ENCODE measurements around the gene ATP5PO.
A peak's percentile ranks its signal among the peaks of the same experiment; 100 is the strongest.
"Not testable (repeated sequence)": the region's sequence is repeated elsewhere in the genome, so short reads cannot be mapped to it uniquely, and the experiment has no call there.

ATP5PO gene

DNA sequence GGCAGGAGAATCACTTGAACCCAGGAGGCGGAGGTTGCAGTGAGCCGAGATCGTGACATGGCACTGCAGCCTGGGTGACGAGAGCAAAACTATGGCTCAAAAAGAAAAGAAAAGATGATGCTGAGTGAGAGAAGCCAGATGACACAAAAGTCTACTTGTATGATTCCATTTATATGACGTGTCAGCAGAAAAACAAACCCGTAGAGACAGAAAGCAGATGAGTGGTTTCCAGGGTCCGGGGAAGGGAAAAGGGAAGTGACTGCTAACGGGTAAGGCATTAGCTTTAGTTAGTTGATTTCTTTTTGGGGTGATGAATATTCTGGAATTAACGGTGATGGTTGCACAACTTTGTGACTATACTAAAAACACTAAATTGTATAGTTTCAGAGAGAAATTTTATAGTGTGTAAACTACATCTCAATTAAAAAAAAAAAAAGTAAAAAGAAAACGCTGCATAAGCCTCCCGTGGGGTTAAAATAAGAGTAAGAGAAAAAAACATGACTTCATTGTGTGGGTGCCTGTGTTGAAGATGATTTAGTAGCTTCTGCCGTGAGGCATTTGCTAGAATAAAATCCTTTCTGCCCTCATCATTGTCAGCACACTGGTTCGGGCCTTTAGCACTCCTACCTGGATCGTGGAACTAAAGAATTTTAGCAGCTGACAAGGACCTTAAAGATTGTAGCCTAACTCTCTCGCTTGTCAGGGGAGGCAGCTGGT lies 24.7 kb upstream of the ATP5PO start:
- no peak for DNase-seq

DNA sequence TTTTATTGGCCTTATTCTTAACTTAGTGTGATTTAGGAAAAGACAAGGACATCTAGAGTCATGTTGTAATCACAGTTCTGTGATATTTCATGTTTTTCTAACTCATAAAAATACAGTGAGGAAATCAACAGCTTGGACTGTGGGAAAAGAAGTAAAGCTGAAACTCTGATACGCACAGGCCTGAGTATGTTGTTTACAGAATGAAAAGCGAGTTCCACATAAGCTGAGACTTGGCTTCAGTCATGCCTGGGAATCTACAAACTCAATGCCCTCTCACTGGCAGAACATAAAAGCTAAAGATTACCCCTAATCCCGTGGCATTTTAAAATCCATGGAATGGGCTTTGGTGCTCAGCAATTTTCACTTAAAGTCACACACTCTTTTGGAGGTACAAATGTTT lies 23.6 kb upstream of the ATP5PO start:
- no peak for DNase-seq

DNA sequence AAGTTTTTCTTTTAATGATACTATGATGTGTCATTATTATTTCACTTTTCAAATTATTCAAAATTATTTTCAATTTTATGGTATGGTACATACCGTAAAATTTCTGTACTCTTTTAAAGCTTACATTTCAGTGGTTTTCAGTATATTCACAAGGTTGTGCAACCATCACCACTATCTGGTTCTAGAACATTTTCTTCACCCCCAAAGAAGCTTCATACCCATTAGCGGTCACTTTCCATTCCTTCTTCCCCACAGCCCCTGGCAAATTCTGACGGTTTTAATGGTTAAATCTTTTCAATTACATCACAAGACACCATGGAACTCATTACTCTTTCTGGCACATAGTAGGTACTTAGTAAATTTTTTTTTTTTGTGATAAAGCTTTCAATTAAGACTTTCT lies 22.8 kb upstream of the ATP5PO start:
- DNase-seq, result no peak

DNA sequence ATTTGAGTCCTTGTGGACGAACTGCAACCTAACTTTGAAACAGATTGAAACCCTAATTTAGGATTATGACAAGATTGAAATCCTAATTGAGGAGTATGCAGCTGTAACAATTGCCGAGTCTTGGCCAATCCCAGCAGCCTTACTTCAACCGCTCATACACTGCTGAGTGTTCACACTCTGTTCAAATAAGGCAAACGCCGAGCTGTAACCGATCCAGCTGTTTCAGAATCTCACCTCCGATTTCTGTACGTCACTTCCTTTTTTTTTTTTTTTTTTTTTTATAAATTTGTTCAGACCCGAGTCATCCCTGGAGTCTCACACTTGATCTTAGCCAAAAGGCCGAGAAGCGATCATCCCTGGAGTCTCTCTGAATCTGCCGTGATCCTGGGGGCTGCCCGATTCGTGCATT lies 22.3 kb upstream of the ATP5PO start:
- DNase-seq, result no peak

DNA sequence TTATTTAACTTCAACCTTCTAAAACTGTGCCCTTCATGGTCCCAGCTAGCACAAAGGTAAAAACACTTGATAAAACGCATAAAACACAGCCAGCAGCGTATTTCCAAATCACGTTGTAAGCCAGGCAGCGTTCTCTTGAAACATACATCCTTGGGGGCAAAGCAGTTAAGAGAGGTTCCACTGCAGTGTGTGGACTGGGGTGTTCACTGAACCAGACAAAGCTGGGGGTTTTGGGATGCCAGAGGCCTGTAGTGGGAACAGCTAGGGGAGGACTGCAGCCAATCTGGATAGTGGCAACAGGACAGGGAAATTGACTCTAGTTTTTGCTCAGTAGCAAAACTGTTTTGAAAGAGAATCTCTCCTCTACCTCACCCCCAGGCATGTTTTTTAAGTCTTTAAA lies 21.5 kb upstream of the ATP5PO start:
- DNase-seq, result no peak

DNA sequence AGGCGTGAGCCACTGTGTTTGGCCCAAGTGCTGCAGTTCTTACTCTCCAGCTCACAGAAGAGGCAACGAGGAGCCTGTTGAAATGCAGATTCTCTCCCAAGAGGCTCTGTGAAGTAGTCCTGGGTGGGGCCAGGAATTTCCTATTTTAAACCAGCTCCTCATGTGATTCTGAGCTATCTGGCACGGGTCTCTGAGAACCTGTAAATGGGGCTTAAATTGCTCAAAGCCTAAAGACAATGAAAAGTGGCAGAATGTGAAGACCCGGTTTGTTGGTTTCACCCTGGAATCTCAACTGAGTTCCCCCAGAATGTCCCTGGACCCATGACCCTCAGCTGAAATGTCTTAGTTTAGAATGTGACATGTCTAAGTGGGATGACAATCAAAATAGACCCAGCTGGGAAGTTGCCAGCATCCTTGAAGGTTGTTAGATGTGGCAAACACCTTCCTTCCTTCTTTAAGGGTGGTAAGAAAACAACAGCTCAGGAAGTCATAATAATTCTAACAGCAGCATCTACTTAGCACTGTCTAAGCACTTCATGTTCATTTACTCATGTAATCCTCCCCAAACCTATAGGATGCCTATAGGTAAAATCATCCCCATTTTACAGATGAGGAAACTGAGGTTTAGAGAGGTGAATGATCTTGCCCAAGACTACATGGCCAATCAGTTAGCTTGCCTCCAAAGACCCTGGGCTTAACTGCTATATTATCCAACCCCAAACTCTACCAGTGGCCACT lies 20.9 kb upstream of the ATP5PO start:
- DNase-seq, result no peak

DNA sequence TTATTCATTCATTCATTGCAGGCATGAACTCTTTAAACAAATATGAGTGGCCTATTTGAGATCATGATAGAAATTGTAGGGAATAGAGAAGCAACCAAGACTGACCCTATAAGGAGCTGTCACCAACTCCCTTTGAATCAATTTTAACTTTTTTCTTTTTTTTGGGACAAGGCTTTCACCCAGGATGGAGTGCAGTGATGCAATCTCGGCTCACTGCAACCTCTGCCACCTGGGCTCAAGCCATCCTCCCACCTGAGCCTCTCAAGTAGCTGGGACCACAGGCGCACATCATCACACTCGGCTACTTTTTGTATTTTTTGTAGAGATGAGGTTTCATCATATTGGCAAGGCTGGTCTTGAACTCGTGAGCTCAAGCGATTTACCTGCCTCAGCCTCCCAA lies 17.1 kb upstream of the ATP5PO start:
- DNase-seq, result no peak

DNA sequence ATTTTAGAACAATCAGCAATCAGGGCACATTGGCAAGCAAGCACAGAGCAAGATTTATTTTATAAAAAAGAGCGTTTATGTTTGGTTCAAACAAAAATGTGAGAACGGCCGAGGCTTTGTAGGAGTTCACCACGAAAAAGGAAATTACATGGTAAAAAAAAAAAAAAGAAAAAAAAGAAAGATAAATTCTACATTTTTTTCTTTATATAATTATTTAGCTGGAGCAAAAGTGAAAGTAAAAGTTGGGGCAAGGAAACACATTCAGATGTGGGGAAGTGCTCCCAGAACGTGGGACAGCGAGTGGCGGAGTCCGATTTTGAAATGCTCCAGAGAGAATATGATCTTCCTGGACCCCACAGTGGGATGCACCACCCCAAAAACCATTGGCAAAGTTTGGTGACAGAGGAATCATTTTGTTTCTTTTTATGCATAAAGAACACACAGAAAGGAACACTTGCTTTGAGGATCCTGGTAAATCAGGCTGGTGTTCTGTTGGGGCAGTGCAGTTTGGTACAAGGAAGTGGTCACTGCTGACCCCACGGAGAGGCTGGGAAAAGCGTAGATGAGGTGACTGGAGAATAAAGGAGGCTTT lies 16.3 kb upstream of the ATP5PO start:
- DNase-seq, result no peak

DNA sequence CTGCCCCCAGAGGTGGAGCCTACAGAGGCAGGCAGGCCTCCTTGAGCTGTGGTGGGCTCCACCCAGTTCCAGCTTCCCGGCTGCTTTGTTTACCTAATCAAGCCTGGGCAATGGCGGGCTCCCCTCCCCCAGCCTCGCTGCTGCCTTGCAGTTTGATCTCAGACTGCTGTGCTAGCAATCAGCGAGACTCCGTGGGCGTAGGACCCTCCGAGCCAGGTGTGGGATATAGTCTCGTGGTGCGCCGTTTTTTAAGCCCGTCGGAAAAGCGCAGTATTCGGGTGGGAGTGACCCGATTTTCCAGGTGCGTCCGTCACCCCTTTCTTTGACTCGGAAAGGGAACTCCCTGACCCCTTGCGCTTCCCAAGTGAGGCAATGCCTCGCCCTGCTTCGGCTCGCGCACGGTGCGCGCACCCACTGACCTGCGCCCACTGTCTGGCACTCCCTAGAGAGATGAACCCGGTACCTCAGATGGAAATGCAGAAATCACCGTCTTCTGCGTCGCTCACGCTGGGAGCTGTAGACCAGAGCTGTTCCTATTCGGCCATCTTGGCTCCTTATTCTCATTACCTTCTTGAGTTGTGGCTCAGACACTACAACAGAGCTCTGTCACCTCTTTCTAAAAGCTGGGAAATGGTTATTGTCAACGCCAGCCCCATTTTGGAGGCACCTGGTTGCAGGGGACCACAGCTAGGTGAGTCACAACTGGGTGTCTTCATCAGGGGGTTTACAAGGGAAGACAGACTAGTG lies 15.6 kb upstream of the ATP5PO start:
- peak; percentile 46 for DNase-seq

DNA sequence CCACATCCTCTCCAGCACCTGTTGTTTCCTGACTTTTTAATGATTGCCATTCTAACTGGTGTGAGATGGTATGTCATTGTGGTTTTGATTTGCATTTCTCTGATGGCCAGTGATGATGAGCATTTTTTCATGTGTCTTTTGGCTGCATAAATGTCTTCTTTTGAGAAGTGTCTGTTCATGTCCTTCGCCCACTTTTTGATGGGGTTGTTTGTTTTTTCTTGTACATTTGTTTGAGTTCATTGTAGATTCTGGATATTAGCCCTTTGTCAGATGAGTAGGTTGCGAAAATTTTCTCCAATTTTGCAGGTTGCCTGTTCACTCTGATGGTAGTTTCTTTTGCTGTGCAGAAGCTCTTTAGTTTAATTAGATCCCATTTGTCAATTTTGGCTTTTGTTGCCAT lies 10.6 kb upstream of the ATP5PO start:
- DNase-seq, result not testable (repeated sequence)

DNA sequence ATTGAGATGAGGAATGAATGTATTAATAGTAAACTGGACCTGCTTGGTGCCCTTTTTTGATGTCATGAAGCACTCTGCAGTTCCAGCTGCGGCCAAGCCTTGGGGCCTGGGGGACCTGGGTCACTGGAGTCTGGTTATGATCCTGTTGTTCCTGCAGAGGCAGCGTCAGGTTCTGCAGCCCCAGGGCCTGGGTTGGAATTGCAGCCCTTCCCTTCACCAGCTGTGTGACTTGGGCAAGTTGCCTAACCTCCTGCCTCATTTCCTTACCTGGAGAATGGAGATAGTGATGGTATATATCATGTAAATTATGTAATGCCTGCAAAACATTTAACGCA lies 9.1 kb upstream of the ATP5PO start:
- DNase-seq, result no peak

DNA sequence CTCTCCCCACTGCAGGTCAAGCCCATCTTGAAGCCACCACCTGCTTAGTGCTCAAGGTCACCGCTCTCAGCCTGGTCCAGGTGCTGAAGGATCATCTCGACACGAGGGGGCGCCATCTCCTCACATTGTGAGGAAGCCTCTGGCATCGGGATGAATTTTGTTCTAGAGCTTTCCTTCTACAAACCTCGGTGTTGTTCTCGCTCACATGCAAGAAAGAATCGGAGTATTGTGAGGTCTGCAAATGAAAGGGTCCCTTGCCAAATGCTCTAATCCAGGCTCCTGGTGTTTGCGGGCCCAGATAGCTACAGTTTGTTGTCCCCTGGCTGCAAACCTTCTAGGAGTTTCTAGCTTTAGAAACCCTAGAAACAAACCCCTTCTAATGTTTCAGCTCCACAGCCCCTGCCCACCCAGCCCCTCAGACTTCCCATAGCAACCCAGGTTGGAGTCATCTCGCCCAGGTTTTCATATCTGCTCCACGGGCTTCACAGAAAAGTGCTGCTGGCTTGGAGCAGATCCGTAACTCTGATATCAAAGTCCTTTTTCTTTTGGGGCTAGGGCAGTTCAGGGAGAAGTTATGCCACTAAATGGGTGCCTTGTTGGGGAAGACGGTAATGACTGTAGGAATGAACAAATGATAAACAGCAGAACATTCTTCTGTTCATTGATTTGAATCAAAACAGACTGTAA lies 8.6 kb upstream of the ATP5PO start:
- peak; percentile 73 for DNase-seq

DNA sequence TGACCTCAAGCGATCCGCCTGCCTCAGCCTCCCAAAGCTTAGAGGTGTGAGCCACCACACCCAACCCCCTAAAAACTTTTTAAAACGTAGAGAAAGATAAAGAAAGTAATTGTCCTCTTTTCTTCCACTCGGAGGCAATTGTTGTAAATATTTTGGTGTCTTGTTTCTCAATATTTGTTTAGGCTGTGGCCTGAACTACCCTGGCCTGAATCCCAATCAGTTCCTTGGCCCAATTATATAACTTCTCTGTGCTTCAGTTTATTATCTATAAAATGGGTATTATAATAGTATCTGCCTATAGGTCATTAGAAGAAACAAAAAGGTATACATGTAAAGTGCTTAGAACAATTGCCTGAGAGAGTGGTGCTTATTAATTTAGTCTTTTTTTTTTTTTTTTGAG lies 1.8 kb upstream of the ATP5PO start:
- no peak for DNase-seq

DNA sequence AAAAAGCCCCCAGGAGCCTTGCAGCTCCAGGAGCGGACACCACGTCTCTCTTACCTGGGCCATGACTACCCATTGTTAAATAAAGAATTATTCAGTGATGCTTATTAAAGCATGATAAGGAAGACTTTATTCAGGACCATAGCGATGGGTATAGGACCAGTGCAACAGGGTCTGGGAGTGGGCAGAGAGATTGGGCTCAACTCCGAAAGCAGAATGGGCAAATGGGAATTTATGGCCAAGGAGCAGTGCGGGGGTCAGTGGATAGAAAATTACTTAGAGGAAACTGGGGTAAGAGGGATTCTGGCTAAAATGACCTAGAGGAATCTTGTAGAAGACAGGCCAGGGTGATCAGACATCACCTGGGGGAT lies 580 bp upstream of the ATP5PO start:
- DNase-seq, result no peak

DNA sequence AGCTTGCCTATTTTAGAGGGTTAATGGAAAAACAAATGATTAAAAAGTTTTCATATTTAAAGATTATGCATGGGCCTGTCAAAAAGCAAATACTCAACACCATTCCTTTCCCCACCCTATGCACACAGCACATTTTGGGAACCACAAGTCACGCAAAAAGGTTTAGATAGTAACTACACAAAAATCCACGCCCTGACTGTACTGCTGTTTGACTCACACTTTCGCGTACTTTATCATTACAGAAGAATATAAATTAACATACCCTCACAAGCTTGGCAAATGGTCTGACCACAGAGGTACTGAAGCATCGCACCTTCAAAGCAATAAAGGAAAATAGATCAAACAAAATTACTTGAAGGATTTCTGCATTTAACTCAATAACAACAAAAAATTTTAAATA lies 1.4 kb downstream of the ATP5PO start:
- DNase-seq, result no peak

DNA sequence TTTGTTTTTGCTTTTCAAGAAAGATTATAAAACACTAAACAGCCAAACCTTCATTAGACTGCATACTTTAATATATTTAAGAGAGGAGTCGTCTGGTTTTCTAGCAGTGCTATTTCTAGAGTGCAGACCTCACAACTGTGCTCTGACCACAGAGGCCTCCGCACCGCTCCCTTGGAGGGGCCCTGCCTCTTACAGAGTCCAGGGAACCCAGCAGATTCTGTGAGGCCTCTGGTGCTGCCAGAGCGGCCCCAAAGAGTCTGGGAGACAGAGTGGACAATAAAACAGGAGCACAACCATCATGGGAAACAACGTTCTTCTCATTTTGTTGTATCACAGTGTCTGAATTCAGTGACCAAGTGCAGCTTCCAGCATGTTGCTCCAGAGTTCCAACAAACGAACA lies 5.8 kb downstream of the ATP5PO start:
- no peak for DNase-seq

DNA sequence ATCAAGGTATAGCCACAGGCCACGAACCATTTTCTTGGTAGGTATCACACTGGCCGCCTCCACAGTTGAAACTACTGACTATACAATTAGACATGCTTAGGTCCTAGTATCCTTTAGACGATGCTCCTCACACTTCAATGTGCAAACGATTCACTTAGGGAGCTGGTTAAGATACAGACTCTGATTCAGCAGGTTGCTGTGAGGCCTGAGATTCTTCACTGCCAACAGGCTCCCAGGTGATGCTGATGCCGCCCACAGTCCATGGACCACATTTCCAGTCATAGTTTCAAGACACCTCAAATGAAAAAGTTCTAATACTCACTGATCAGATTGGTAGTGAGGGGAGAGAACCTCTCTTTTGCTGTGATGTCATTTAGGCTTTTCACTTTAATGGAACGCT lies 6.8 kb downstream of the ATP5PO start:
- DNase-seq, result no peak

DNA sequence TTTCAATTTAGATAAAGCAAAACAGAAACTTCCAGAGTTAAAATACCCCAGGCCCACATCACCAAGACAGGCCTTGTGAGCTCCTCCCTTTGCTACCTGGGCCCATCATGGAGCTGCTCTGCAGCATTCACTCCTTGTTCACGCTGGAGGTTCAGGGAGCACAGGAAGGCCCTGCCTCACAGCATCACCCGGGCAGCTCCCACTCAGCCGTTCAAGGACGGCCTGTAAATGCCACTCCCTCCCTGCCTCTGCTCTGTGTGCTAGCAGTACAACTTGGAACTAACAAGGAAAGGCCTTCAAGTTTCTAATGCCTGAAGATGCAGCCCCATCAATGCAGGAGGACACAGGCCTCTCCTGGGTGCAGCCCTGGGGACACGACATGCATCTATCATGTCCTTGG lies 11.6 kb downstream of the ATP5PO start:
- DNase-seq, result no peak

DNA sequence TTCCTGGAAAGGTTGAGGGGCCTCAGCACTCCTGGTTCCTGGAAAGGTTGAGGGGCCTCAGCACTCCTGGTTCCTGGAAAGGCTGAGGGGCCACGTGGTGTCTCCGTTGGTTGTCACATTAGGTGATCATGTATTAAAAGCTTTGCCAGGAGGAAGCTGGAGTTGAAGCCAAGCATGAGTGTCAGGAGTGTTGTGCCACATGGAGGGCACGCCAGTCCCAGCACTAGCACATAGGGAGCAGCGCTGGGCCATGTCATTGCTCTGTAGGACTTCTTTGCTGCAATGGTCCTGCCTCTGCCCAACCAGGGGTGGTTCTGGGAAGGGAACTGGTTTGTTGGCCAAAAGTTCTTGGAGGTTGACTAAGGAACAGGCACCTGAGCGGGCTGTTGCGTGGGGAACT lies 13.3 kb downstream of the ATP5PO start:
- DNase-seq, result no peak

DNA sequence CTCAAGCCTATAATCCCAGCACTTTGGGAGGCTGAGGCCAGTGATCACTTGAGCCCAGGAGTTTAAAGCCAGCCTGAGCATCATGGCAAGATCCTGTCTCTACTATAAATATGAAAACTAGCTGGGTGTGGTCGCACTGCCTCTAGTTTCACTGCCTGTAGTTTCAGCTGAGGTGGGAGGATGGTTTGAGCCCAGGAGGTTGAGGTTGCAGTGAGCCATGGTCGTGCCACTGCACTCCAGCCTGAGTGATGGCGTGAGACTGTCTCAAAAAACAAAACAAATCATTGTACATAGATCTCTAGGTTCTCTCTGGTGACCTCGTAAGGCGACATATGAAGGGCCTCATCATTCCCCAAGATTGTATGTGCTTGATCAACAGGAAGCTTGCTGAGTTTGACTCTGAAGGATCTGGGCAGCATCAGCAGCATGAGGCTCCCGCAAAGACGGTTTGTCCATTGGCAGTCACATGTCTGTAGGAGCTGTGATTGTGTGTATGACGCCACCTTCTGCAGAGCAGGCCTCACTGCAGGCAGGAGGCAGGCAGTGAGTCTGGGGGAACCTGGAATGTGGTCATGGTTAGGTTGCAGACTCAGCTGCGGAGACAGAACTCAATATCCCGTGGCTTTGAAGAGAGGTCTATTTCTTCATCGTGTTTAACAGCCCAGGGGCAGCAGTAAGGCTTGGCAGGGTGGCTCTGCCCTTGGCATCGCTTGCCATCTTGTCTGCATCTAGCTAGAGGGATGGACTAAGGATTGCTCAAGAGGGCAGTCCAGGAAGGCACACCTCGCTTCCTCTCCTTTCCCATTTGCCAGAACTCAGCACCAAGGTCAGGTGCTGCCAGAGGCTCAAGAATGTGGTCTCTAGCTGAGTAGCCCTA lies 14.0 kb downstream of the ATP5PO start:
- DNase-seq, result peak; percentile 33

DNA sequence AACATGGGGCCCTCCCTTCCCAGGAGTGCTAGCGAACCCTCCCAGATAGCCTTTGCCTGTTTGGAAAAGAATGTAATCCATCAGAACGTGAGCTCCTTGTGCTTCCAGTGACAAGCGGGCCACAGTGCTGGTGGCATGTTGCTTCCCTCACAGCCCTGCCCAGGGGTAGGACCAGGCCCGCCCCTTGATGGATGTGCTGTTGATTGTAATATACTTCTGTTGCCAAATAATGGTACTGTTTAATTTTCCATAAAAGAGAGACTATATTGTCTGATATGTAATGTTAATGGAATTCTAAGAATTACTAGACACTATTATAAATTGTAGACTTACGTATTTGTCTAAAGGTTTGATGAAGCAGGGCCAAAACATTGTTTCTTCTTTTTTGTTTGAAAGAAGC lies 16.4 kb downstream of the ATP5PO start:
- no peak for DNase-seq

DNA sequence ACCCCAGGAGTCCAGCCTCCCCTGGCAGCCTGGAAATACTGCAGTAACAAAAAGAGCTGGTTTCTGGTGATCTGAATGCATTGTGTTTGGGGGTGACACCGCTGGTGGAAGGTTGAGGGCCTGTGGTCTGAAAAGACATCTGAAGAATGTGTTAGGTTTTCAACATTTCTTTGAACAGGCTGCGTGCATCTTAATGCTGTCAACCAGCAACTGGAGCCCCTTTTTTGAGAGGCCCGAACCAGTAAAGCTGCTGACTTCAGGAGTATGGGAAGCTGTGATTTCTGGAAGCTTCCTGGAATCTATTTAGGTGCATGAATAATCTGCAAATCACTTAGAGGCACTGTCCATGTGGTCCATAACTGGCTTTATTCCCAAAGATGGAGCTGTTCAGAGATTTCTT lies 17.0 kb downstream of the ATP5PO start:
- DNase-seq, result no peak
